Breast epithelium (tissue), 3 donors: ENCODE results near the gene SYT14.

ENCODE experiments used
- CTCF ChIP-seq, 3 donors: fragments of 450-650 bp; IDR thresholded peaks; one replicate each; pipeline ENCODE4 v1.5.1; 2016 to 2017; ENCODE audit warnings: antibody characterized with exemption in 3 of 3, mild to moderate bottlenecking in 3 of 3, moderate library complexity in 3 of 3
- POLR2AphosphoS5 ChIP-seq, 3 donors: sonication (generic); formaldehyde crosslinking; IDR thresholded peaks; one replicate each; pipeline ENCODE4 v1.6.1; 2017; ENCODE audit warnings: antibody characterized with exemption in 3 of 3

DNA sequence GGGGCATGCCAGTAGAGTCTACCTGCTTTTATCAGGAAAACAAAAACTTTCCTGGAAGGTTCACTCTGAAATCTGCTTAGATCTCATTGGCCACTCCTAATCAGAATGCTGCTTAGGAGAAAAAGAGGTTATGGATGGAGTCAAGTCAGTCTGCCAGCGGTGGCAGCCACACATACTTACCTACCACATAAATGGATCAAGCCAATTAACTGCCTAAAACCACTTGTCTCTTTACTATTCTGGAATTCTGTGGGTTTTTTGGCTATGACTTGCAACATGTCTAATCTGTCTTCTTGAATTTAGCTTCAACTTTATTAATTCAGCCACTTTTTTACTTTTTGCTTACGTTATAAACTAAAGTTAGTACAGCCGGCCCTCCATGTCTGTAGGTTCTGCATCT, 154.3 kb downstream of the SYT14 start:
- TF ChIP-seq POLR2AphosphoS5 (IDR thresholded peaks at IDR 0.05) (no peak), CTCF (IDR thresholded peaks at IDR 0.05) (no peak)
